MCF 10A (cell line): ENCODE data around the gene LINGO4. TPM values are rescaled to one million over a fixed set of nuclear protein-coding genes. Genes with fewer than 3 reads are reported as not detected.

Experiments
- BruUV-seq: library from RNA; stranded (reverse); fragments of 400-500 nt; replicated peaks from 2 replicates; lab custom pipeline; 2021; lab: Mats Ljungman, UMichigan
- CTCF ChIA-PET: fragments of 300-600 bp; sonication (Branson Sonifier 250); formaldehyde crosslinking; extraction: SDS; loops from one replicate; lab custom pipeline; 2021; ENCODE audit warnings: antibody characterized with exemption, inconsistent platforms; lab: Yijun Ruan, JAX
- POLR2A ChIA-PET: fragments of 300-600, 350-650 bp; sonication (Branson Sonifier 250); formaldehyde crosslinking; extraction: SDS; loops from one replicate; lab custom pipeline; 2020; ENCODE audit warnings: antibody characterized with exemption, inconsistent platforms; lab: Yijun Ruan, JAX
- DNase-seq: peaks from one replicate; pipeline ENCODE4 v3.0.0-alpha.2; 2018; ENCODE audit not compliant: unreplicated experiment
- H3K27ac Mint-ChIP-seq: one replicate; pipeline ENCODE4 v1.8.0; 2022; ENCODE audit warnings: mild to moderate bottlenecking, low read depth, mixed read lengths; ENCODE audit not compliant: unreplicated experiment
- H3K27me3 Mint-ChIP-seq: one replicate; pipeline ENCODE4 v1.8.0; 2022; ENCODE audit warnings: mixed read lengths; ENCODE audit not compliant: insufficient read depth, unreplicated experiment
- H3K36me3 Mint-ChIP-seq: one replicate; pipeline ENCODE4 v1.8.0; 2022; ENCODE audit warnings: mild to moderate bottlenecking, moderate library complexity, mixed read lengths; ENCODE audit not compliant: insufficient read depth, unreplicated experiment
- H3K4me1 Mint-ChIP-seq: one replicate; pipeline ENCODE4 v1.8.0; 2022; ENCODE audit warnings: mixed read lengths; ENCODE audit not compliant: insufficient read depth, unreplicated experiment
- H3K4me3 Mint-ChIP-seq: one replicate; pipeline ENCODE4 v1.8.0; 2022; ENCODE audit warnings: mild to moderate bottlenecking, moderate library complexity, mixed read lengths; ENCODE audit not compliant: unreplicated experiment
- H3K9me3 Mint-ChIP-seq: one replicate; pipeline ENCODE4 v1.8.0; 2022; ENCODE audit warnings: mixed read lengths; ENCODE audit not compliant: unreplicated experiment
- intact Hi-C: fragments of 100-400 bp; cut with micrococcal nuclease; formaldehyde crosslinking; loops from 2 replicates; pipeline ENCODE4 v1.14.1; 2022
- total RNA-seq: library from RNA; stranded (reverse); gene quantifications from 2 replicates; pipeline ENCODE4 v1.2.3, GENCODE V29; 2022
- TF ChIP-seq, protein P1 (sequence below): fragments of 200-600 bp; IDR thresholded peaks from one replicate; pipeline ENCODE4 v1.8.0; 2022; ENCODE audit warnings: antibody characterized with exemption, mild to moderate bottlenecking; ENCODE audit not compliant: unreplicated experiment

Gene LINGO4
- total RNA-seq, 1 experiment from 2014 or later, result not detected

DNA sequence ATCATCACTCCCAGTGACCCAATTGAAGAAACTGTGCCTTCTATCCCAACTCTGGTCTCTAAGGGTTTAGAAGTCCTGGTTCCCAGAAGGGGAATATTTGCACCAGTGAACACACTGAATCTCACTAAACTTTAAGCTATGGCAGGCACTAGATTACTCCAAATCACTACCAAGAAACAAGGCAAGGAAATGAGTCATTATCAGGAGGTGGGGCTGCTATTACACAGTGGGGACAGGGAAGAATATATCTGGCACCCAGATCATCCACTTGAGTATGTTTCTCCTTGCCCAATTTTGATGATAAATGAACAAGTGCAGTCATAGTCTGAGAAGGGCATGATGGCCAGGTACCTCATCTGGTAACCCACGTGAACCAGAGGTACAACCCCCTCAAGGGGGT is 48.9 kb downstream of the LINGO4 start:
- H3K27me3 Mint-ChIP-seq, result no peaks in the 10 kb centered on the region
- POLR2A ChIA-PET, result no interaction called here
- no peak overlapping the region for H3K4me3 Mint-ChIP-seq
- DNase-seq, result peak; percentile 38
- H3K9me3 Mint-ChIP-seq, result no peaks in the 10 kb centered on the region
- H3K4me1 Mint-ChIP-seq, result peaks cover 14% of the 10 kb centered on the region
- BruUV-seq, result no TSS peak
- H3K27ac Mint-ChIP-seq, result no peak overlapping the region
- CTCF ChIA-PET, result interaction anchor here (0.6 to 1.2 kb wide), 3 partner anchors 22 to 780 kb away, joined by 3 to 8 read pairs (median 3); no protein-coding TSS in a partner anchor
- peaks cover 44% of the 10 kb centered on the region for H3K36me3 Mint-ChIP-seq
- TF ChIP-seq, protein P1, sequence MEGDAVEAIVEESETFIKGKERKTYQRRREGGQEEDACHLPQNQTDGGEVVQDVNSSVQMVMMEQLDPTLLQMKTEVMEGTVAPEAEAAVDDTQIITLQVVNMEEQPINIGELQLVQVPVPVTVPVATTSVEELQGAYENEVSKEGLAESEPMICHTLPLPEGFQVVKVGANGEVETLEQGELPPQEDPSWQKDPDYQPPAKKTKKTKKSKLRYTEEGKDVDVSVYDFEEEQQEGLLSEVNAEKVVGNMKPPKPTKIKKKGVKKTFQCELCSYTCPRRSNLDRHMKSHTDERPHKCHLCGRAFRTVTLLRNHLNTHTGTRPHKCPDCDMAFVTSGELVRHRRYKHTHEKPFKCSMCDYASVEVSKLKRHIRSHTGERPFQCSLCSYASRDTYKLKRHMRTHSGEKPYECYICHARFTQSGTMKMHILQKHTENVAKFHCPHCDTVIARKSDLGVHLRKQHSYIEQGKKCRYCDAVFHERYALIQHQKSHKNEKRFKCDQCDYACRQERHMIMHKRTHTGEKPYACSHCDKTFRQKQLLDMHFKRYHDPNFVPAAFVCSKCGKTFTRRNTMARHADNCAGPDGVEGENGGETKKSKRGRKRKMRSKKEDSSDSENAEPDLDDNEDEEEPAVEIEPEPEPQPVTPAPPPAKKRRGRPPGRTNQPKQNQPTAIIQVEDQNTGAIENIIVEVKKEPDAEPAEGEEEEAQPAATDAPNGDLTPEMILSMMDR, result no peak
- intact Hi-C loops, result no loop called here

Other genes starting within 250 kb of the LINGO4 start
- gene SNX27, start 193.4 kb downstream of the LINGO4 start, total RNA-seq, result 36.9 and 43.1 TPM in 2 replicates
- not detected in 2 replicates for gene CELF3, start 88.6 kb downstream of the LINGO4 start, total RNA-seq
- not detected in 2 replicates for gene RIIAD1, start 83.9 kb downstream of the LINGO4 start, total RNA-seq
- gene MRPL9, start 41.9 kb downstream of the LINGO4 start, total RNA-seq, result 145 and 146 TPM in 2 replicates
- gene TDRKH, start 14.9 kb downstream of the LINGO4 start, total RNA-seq, result 5.6 and 10.6 TPM in 2 replicates
- 0.40 and 0.81 TPM in 2 replicates for gene RORC, start 26.4 kb upstream of the LINGO4 start, total RNA-seq
- not detected in 2 replicates for gene C2CD4D, start 34.4 kb upstream of the LINGO4 start, total RNA-seq
- gene THEM5, start 48.3 kb upstream of the LINGO4 start, total RNA-seq, result not detected in 2 replicates
- 27.5 and 29.1 TPM in 2 replicates for gene THEM4, start 104.1 kb upstream of the LINGO4 start, total RNA-seq
- gene S100A10, start 188.4 kb upstream of the LINGO4 start, total RNA-seq, result 1,693 and 1,694 TPM in 2 replicates
- gene S100A11, start 231.6 kb upstream of the LINGO4 start, total RNA-seq, result 1,562 and 1,998 TPM in 2 replicates